HTERT RPE-1 (cell line): ENCODE measurements around the gene EMILIN3.

Experiments used
- in situ Hi-C: fragments of 300-500 bp; cut with MboI; formaldehyde crosslinking; loops from 4 replicates; pipeline ENCODE4 v1.14.3; 2020; ENCODE audit warnings: low sequenced_read_pairs

Gene EMILIN3

DNA sequence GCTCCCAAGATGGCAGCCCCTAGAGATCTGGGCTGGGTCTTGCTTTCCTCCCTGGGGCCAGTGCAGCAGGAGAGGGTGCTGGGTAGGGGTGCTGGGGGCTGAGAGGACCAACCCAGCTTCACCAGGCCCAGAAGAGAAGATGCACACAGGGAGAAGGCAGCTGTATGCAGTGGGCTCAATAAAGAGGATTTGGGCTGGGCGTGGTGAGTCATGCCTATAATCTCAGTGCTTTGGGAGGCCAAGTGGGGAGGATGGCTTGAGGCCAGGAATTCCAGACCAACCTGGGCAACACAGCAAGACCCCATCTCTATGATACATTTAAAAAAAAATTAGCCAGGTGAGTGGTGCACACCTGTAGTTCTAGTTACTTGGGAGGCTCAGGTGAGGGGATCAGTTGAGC, 25.7 kb upstream of the EMILIN3 start:
- in situ Hi-C loops = no loop called here

DNA sequence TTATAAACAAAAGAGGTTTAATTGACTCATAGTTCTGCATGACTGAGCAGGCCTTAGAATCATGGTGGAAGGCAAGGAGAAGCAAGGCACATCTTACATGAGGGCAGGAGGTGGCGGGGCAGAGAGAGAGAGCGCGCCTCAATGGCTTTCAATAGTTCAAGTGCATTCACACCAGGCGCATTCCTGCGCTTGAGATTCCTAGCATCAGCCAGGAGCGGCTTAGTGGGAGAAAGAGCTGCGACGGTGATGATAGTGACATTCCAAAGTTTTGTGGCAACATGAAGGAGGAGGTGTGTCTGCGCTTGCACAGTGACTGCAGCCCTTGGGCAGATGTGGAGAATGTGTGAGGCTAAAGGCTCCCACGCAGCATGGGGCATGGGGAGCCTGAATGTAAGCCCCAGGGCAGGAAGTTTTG, 25.0 kb upstream of the EMILIN3 start:
- in situ Hi-C loops = no loop called here

DNA sequence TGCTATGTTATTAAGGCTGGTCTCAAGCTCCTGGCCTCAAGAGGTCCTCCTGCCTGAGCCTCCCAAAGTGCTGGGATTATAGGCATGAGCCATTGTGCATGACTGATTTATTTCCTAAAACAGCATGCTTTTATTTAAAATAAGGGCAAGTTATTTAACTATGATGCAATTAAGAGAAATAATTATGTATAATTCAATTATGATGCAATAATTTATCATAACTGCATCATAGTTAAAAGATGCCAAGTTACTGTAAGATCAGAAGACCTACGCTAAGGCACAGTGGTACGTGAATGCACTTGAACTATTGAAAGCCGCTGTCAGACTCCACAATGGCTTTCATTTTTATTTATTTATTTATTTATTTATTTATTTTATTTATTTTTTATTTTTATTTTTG, 24.3 kb upstream of the EMILIN3 start:
- in situ Hi-C loops = no loop called here

DNA sequence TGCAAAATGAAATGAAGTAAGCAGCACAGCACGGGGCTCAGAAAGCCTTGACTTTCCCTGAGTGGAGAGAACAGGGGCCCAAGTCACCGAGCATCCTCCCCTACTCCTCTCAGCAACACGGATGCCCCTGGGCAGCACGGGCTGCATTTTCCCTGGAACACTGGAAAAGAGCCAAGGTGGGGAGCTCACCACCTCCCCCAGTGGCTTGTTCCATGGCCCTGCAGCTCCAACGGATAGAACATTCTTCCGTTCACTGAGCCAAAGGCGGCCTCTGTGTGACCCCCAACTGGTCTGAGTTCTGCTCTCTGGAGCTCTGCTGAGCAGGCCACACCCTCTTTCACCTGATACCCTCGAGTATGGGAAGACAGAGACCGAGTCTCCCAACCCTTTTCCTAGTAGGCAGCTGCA, 20.8 kb upstream of the EMILIN3 start:
- in situ Hi-C loops = no loop called here

DNA sequence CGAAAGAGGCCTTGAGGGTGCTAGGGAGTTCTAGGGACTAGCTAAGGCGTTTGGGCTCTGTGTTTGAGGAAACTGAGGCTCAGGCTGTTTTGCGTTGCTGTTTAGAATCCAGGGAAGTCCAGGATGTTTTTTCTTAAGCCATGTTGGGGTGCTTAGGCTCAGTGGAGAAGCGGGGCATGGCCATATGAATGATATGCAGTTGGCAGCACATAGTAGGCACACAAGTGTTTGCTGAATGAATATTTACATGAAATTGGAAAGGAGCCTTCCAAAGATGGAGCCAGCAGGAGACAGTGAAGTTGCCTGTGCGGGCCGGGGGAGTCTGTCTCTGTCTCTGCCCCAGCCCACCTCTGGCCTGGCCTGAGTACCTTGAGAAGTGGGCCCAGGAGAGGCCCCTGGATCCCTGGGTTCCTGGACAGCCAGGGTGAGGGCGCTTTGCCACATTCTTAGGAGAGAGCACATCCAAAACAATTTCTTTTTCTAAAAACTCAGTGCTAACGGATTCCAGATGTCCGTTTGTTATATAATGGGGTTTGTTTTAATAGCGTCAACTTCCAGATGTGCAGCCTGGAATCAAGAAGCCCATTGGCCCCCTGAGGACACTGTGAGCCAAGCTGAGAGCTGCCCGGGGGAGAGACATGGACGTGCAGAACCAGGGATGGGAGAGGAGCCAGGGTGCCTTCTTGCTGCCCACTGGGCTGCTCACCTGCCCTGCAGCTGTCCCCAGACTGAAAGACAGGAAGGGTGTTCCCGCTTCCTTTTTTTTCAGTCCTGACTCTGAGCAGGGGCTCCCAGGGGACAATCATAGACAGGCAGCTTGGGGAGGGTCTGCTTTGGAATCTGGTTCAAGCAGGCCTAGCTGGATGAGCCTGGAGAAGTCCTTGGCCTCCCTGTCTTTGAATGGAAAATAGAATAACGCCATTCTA, 20.1 kb upstream of the EMILIN3 start:
- in situ Hi-C loops = no loop called here

DNA sequence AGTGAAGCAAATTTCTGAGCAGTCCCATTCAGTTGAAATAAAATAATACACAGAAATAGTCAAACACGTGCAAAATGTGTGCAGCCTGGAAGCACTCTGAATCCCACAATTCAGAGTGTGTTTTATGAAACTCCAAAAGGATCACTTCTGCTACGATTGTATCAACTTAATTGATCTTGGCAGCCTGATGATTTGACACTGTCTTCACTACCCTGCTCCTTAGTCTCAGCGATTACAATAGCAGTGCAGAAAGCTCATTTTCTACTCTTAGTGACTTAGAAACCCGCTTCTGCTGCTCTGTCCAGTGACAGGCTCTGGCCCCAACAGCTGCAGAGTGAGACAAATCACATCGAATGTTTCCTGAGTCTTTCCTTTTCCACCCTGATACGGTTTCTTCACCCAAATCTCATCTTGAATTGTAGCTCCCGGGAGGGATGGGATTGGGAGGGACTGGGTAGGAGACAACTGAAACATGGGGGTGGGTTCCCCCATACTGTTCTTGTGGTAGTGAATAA, 16.2 kb upstream of the EMILIN3 start:
- in situ Hi-C loops = no loop called here

DNA sequence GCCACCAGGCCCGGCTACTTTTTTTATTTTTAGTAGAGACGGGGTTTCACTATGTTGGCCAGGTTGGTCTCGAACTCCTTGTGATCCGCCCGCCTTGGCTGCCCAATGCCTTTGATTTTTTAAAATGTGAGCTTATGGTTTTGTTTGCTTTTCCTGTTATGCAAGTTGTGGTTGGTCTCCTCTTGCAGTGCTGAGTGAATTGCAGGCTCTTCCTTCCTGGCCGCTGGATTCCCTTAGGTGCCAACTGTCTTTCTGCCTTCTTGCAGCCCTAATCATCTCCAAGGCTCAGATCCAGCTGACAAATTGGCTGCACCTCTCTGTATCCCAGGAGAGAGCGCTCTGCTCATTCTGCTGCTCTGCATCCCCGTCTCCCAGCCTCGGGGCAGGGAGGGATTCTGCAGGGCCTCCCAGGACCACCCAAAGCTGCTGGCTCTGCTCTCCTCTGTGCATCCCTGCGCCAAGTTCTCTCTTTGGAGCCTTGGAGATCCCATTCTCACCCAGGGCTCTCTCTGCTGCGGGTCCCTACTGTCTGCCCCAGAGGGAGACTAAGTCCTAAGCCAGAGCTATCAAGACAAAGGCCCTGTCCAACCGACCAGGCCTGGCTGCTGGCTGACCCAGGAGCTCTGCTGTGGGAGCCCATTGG, 14.1 kb upstream of the EMILIN3 start:
- in situ Hi-C loops = no loop called here

DNA sequence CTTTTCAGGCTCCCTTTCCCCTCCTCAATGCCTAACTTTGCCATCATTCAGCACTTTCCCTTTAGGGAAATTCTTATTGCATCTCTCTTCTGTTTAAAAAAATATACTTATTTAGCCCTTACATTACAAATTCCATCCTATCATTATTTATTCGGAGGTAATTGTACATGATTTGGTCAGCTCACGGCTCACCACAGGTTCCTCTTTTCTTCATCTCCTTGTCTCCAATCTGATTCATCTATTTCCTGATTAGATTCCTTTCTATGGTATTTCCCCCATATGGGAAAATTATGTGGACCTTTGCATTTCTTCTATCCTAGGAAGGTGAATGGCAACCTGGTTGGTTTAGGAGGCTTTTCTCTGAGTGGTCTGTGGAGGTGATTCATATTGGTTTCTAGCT, 12.9 kb upstream of the EMILIN3 start:
- in situ Hi-C loops = no loop called here

DNA sequence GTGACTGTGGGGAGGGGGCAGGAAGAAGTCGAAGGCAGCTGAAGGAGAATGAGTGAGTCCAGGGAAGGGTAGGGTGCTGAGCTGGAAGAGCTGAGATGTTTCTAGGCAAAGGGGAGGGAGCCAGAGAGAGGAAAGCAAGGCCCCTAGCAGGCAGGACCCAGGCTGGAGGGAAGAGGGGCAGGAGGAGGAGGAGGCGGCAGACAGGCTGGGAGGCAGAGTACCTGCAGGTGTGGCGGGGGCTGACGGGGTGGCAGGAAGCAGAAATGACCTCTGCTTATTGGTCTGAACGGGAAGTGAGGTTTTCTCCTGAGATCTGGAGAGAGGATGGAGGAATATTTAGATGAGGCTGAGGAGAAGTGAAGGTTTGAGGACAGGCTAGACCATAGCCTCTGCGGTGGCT, 10.7 kb upstream of the EMILIN3 start:
- in situ Hi-C loops = no loop called here

DNA sequence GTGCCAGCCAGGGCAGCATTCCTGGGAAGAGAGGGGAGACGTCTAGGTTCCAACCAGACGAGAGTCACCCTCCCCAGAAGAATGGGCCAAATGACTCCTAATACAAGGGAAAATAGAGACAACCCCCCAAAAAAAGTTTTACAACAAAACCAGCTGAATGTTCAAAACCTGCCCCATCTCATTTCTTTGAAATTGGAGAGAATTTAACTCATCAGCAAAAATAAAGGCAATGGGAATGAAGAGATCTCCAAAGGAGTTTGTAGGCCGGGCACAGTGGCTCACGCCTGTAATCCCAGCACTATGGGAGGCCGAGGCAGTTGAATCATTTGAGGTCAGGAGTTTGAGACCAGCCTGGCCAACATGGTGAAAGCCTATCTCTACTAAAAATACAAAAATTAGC, 9.7 kb upstream of the EMILIN3 start:
- in situ Hi-C loops = no loop called here

DNA sequence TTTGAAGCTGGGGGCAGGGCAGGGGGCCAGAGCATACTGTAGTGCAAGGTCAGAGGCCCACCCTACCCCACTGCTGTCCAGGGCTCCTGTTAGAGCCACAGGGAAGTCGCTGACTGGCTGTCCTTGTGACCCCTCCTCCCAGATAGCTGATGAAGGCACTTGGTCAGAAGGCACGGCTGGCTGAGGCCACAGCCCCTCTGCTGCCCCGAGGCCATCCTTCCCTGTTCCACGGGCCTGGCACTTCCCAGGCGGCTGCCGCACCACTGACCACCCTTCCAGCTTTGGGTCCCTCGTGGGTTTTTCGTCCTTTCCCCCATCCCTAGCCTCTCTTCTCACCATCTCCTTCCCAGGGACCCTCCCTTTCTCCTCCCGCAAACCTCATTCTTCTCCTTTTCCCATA, 9.2 kb upstream of the EMILIN3 start:
- in situ Hi-C loops = no loop called here

DNA sequence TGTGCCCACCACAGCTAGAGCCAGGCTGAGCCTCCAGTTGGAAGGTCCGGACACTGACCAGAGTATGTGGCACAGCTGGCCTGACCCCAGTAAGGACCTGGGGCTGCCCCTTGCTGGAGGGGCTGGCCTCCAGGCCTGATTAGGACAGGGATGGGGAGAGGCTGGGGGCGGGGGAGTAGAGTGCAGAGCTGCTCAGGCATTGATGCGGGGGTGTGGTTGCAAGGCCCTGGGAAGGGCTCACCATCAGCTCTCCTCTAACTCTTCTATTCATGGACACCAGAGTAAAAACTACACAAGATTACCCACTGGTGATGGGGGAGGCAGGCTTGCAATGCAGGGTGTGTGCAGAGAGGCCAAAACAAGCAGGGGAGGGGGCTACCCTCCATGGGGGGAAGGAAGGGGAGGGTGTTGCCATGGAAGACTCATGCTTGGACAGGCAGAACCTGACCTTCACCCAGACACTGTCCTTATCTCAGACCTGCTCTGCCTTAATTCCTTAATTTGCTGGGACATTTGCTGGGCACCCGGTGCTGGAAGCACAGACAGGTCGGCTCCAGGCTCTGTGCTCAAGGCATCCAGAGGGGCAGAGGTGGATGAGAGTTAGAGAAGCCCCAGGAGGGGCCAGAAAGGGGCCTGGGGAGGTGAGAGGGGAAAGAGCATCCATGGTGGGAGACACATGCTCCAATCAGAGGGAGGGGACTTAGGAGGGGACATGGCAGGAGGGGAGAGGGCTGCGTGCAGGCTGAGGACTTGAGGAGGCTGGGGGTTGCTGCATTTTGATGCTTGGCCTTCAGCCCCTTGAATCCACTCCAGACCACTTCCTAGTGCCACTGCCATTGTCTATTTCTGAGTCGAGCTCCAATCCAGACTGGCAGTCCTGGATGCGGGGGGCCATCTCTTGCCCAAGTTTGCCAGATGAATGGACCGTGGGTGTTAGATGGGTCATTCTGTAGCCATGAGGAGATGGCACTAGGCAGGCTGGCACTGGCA, 7.6 kb upstream of the EMILIN3 start:
- in situ Hi-C loops = no loop called here

DNA sequence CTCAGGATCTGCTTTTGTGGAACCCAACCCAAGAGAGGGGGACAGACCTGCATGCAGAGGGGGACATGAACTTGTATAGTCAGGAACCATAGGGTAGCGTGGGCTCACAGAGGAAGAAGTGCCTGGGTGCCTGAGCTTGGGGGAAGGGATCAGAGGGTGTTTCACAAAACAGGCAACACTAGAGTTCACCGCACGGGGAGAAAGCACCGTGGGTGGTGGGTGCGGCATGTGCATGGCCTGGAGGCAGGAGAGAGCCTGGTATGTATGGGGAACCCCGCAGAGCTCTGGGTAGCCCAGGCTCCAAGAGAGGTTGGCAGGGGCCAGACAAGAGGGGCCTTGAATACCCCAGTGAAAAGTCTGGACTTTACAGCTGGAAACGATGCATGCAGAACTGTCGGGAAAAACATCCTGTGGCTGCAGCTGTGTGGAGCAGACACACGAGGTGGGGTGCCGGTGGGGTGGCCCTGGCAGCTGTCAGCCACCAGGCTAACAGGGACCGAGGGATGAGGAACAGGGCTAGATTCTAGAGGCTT, 6.7 kb upstream of the EMILIN3 start:
- in situ Hi-C loops = no loop called here

DNA sequence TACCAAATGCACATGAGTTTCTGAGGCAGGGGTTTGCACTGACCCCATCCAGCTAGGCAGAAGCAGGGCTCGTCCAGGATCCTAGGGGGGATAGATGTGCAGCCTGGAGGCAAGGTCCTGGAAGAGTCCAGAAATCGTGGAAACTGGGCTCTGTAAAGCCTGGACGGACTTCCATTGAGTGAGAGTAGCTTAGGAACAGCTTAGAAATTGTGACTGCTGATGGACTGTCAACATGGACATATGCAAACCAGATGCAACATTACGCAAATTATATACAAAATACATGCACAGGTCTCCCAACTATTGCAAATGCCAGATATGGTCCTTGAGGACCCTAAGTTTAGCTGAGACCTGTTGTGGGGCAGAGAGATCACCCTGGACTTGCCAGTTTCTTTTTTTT, 4.8 kb upstream of the EMILIN3 start:
- in situ Hi-C loops = no loop called here

DNA sequence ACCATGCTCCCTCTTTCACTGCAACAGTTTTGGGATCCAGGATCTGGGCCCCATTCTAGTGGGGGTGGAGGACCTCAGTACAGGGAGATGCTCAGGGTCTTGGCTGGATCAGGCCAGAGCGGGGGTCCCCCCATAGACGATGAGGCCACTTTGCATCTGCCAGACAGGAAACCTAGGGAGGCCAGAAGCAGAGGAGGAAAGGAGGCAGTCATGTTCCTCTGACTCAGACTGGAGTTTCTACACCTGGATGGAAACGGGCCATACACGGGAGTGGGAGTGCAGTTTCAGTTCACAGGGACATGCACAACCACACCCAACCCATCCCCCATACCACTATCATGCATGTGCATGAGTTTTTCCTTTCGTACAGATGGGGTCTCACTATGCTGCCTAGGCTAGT, 3.6 kb upstream of the EMILIN3 start:
- in situ Hi-C loops = no loop called here

DNA sequence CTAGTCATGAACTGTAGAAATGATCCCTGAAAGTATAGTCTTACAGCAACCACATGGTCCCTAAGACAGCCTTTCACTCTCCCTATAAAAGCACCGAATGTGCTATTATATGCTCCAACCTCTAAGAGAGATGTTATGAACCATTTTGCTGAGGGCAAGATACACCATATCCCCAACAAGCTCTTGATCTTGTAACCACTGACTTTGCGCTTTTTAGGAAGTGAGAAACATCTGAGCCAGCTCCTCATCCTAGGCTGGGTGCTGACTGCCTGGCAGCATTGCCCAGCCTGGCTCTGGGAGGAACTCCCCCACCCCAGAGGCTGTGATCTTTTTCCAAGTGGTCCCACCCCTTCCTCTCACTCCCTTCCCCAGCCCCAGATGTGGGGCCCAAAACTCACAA, 3.1 kb upstream of the EMILIN3 start:
- in situ Hi-C loops = no loop called here

DNA sequence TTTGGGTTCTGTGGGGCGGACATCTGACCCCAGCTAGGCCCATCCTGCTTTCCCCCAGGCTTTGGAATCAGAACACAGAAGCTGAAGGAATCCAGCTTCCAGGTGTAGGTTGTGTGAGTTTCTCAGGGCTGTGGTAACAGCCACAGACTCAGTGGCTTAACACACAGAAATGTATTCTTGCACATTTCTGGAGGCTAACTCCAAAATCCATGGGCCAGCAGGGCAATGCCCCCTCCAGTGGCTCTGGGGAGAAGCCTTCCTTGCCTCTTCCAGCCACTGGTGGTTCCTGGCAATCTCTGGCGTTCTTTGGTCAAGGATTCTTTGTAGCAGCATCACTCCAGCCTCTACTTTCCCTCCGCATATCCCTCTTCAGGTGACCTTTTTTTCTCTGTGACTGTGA, 1.3 kb upstream of the EMILIN3 start:
- in situ Hi-C loops = no loop called here

DNA sequence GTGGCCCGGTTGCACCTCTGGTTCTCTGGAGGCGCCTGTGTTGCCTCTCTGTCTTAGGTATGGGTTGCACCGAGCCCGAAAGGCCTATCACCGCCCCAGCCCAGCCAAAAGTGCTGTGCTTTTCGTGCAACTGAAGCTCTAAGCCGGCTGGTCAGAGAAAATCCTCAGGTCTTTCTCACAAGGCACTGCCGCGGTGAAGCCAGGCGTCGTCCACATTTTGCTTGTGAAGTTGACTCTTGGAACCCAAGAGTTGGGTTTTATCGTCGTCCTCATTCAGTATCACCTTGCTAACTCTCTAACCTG, 726 bp upstream of the EMILIN3 start:
- in situ Hi-C loops = no loop called here

DNA sequence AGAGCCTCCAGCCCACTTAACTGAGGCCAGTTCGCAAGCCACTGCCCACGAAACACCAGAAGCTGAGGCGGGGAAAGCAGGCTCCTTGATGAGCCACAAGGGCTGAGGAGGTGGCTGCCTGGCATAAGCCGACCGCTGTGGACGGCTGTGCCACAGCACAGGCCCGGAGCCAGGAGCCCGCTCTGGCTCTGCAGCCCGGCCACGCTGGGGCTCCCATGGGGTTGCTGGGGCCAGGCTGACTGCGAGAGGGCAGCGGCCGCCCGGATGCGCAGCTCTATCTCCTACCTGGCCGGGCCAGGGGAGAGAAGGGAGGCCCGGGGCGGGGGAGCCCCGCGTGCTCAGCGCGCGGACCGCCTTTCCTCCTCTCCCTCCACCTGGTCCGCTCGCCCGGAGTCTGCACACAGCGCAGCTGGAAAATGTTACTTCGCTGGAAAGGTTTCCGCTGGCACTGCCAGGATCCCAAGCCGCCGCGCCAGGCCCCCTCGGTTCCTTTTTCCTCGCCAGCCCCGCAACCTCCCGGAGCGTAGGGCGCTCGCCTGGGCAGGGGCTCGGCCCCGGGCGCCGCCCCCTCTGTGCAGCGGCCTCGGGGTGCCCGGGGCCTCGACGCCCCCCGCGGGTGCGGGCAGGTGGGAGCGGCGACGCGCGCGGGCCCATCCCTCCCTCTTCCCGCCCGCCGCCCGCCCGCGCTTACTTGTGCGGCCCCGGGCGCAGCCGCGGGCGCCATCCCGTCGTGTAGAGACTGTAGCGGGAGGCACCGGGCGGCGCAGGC, 657 bp downstream of the EMILIN3 start:
- in situ Hi-C loops = no loop called here
